Astrocyte of the spinal cord (primary cell): ENCODE results near the gene MLLT1.

Experiments used
- DNase-seq: peaks from one replicate; pipeline ENCODE4 v3.0.0; 2011; ENCODE audit warnings: low read depth, low spot score
- H3K4me3 ChIP-seq: 2 replicates; pipeline ENCODE4 v1.5.1; 2011; ENCODE audit warnings: low read depth, mild to moderate bottlenecking, low read length, moderate library complexity
- CTCF ChIP-seq: IDR thresholded peaks from 2 replicates; pipeline ENCODE4 v1.5.1; 2012; ENCODE audit warnings: low read depth, mild to moderate bottlenecking, low read length, inconsistent platforms
- in situ Hi-C: cut with HindIII; loops from 2 replicates; pipeline ENCODE4 v1.10.0; 2017; ENCODE audit warnings: low sequenced_read_pairs

MLLT1 gene

GRCh38 chr19:6224308-6224675 lies 55.5 kb downstream of the MLLT1 start:
- TF ChIP-seq CTCF: no peak
- in situ Hi-C loops: loop anchor here (10.0 kb wide), 1 partner anchor 51 kb away; the partner anchor contains the start of gene MLLT1
- no peak overlapping the region for H3K4me3 ChIP-seq
- no peak for DNase-seq

GRCh38 chr19:6223461-6224307 lies 56.1 kb downstream of the MLLT1 start:
- TF ChIP-seq CTCF: no peak
- no peak overlapping the region for H3K4me3 ChIP-seq
- no peak for DNase-seq
- in situ Hi-C loops: loop anchor here (10.0 kb wide), 1 partner anchor 51 kb away; the partner anchor contains the start of gene MLLT1

- H3K4me3 ChIP-seq: no peak overlapping the region
- TF ChIP-seq CTCF: no peak
- no peak for DNase-seq
- in situ Hi-C loops: loop anchor here (10.0 kb wide), 1 partner anchor 52 kb away; the partner anchor contains the start of gene MLLT1
Observed at GRCh38 chr19:6222884-6223283, 56.9 kb downstream of the MLLT1 start.

GRCh38 chr19:6221878-6222746 lies 57.7 kb downstream of the MLLT1 start:
- H3K4me3 ChIP-seq: no peak overlapping the region
- DNase-seq: no peak
- no peak for TF ChIP-seq CTCF
- in situ Hi-C loops: loop anchor here (10.0 kb wide), 1 partner anchor 53 kb away; the partner anchor contains the start of gene MLLT1

- TF ChIP-seq CTCF: no peak
- in situ Hi-C loops: loop anchor here (10.0 kb wide), 1 partner anchor 53 kb away; the partner anchor contains the start of gene MLLT1
- no peak overlapping the region for H3K4me3 ChIP-seq
- no peak for DNase-seq
Observed at GRCh38 chr19:6221220-6221877, 58.4 kb downstream of the MLLT1 start.
